HTERT RPE-1 (cell line): Measurements from ENCODE around the gene SH3RF2.
"Not testable (repeated sequence)": the region's sequence is repeated elsewhere in the genome, so short reads cannot be mapped to it uniquely, and the experiment has no call there.

Source experiments
- in situ Hi-C: fragments of 300-500 bp; cut with MboI; formaldehyde crosslinking; loops from 4 replicates; pipeline ENCODE4 v1.14.3; 2020; ENCODE audit warnings: low sequenced_read_pairs

SH3RF2 gene

DNA sequence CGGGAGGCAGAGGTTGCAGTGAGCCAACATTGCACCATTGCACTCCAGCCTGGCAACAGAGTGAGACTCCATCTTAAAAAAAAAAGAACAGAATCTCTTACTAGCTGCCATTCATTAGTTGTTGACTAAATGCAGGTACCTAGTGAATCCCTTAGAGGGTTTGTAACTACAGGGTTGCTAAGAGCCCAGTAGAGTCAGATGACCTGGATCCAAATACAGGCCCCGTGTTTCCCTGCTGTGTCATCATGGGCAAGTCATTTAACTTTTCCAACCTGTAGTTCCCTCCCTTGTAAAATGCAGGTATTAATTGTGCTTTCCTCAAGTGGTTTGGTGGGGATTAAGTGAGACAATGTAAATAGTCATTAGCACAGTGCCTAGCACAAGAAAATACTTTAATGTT, 136.2 kb downstream of the SH3RF2 start:
- in situ Hi-C loops = no loop called here

DNA sequence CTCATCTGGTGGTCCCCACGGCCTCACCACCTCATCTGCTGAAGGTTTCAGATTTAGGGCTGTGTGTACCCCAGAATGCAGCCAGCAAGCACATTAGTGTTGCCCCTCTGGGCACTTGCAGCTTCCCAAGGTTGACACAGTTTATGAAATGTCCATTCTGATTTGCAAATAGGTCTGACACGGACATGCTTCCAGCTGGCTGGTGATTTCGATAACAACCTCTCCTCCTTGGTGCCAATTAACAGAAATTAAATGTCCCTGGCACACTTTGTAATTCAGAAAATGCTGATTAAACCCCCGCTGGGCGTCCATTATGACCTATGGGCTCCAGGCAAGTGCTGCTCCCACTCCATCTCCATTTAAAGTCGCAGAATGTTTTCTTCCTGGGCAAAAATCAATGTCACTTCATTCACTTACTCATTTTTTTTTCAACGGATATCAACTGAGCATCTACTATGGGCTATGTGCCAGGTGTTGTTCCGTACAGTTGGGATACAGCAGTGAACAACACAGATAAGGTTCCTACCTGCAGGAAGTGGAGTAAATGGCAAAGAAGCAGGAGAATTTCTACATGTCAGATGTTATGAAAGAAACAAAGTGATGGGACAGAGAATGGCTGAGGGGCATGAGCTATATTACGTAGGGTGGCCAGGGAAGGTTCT, 137.0 kb downstream of the SH3RF2 start:
- in situ Hi-C loops = no loop called here

DNA sequence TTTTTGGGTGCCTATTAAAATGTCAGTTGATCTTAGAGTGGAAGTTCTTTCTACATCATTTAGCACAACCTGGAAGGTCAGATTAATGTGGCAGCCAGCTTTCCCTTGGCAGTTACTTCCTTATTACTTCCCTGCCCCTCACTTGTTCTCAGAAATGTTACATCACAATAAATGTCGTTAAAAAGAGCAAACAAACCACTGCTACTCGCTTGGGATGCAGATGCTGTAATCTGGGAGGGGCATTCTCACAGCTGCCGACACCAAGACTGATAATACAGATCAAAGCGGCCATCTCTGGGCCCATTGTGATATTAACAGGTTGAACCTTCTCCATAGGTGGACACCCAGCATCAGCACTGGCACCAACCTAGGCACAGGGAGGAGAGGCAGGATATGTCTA, 139.7 kb downstream of the SH3RF2 start:
- in situ Hi-C loops = no loop called here

DNA sequence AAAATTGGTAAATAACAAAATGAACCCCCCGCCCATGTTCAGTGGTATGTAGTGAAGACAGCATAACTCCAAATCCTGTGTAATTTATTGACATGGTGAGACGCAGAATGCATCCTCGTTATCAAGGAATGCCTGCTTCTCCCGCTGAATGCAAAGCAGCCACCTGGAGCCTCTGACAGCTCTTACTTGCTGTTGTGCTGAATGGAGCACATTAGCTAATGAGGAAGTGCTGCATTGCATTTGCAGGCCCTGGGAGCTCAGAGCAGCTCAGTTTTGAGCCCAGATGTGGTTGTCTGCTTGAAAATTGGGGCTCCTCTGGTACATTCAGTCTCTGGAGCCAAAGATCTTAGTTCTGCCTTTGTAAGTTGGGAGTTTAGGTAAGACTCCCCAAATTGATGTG, 140.1 kb downstream of the SH3RF2 start:
- in situ Hi-C loops = no loop called here

DNA sequence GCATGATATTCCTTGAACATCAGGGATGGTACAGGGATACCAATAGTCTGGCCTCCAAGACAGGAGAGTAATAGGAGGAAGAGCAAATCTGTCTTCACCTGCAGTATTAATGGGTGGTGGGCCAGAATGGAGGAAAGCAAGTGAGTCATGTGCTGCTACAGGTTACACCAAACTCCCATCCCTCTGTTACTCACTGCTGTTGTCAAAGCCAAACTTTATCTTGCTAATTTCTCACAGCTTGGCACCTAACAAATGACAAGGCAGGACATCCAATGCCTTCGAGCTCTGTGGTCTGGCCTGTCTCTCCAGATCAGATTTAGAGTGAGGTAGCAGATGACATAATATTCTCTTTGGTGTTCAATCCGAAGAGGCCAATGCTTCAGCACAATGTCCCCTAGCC, 142.2 kb downstream of the SH3RF2 start:
- in situ Hi-C loops = no loop called here

DNA sequence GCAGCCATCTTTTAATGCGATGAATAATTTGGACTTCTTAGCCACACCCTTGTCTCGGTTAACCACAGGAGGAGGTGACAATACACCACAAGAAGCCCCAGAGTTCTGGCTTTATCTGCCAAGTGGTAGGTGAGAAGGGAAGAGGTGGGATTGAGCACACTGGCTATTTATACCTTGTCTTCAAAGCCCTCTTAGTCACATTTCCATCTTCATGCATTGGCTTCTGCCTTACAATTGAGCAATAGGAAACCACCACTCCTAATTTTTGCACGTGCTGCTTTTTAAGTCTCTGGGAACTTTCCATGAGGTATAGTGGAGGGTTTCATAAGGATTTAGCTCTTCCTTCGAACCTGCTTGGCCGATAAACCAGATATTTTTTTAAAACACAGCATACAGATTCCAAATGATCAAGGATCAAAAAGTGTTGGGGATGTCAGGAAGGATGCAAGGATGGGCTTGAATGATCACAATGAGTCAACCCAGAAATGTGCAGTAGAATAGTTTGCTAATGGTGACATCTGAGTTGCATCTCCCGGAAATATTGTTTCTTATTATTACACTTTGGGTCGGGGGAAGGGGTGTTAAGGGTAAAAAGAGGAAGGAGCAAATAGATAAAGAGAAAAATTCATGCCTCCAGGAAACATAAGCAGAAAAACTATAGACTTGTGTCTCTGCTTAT, 143.5 kb downstream of the SH3RF2 start:
- in situ Hi-C loops = no loop called here

DNA sequence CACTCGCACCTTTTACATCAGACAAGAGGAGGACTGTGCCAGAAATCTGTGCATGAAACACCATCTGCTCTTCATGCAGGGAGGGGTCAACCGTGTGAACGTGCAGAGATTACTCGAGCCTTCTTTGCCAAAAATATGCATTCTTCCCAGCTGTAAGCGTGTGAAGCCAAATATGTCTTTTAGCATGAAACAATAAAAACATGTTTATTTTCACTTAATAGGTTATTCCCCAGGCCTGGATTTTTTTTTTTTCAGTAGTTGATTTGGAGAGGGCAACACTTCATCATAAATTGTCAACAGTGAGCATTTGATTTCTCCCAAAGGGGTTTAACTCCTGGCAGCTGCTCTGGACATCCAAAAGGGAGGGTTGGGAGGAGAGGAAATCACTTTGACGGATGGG, 145.2 kb downstream of the SH3RF2 start:
- in situ Hi-C loops = no loop called here

DNA sequence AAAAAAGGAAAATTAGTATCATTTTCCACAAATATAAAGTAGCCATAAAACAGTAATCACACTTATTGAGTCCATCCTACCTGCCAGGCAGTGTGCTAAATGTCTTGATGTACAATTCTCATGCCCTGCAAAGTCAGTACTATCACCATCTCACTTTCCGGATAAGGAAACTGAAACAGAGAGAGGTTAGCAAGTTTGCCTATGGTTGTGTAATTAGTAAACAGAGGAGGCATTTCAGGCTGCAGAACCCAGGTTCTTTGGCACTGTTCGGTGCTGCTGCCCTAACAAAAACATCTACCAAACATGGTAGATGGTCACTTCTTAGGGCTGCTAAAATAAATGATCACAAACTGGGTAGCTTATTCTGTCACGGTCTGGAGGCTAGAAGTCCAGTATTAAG, 146.4 kb downstream of the SH3RF2 start:
- in situ Hi-C loops = no loop called here

DNA sequence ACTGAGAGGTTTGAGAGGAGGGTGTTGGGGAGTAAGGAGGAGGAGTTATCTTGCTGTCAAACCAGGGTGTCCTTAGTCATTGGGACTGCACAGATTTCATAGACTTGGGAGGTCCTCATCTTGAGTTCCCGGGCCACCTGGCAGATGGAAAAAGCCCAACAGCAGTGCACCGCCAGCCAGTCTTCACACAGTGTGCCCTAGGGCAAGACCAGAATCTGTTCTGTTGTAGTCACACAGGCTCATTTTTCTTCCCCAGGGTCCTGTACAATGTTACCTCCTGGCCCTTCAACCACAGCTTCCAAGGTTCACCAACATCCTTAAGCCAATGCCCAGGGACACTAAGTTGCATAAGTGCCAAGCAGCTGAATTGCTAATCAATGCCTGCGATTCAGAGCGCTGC, 148.0 kb downstream of the SH3RF2 start:
- in situ Hi-C loops = no loop called here

DNA sequence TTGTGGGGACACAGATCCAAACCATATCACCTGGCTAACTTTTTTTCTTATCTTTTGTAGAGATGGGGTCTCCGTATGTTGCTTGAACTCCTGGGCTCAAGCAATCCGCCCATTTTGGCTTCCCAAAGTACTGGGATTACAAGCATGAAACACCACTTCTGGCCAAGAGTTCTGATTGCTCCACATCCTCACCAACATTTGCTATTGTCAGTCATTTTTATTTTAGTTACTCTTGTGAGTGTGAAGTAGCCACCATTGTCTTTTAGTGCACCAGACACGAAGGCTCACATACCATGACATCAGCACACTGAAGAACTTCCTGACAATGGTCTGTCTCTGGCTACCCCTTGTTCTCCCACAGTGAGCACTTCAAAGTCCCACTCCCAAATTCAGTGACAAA, 151.7 kb downstream of the SH3RF2 start:
- in situ Hi-C loops = no loop called here

DNA sequence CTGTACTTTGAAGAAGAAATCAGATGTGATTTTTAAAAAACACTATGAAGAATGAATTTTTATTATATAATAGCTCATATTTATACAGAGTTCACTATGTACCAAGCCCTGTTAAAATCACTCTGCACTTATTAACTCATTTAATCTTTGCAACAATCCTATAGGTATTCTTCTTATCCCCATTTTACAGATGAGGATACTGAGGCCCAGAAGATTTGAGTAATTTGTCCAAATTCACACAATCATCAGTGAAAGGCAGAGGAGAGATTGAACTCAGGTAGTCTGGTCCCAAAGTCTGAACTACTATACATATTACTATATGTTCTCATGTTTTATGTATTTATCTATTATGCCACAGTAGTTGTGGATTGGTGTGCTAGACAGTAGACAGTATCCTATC, 152.9 kb downstream of the SH3RF2 start:
- in situ Hi-C loops = no loop called here

DNA sequence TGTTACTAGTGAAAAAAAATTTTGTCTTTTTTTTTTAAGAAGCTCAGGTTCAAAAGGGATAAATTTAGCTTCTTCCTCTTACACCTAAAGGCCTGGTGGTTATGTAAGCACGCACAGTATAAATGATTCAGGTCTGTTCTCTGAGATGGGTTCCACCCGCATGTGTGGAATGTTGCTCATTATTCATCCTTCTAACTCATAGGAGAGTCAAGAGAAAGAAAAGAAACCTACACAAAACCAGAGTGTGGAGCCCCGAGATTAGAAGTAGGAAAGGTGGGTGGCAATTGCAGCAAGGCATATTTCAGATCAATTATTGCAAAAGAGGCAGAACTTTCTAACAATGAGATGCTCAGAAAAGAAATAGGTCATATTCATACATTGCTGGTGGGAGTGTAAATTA, 155.5 kb downstream of the SH3RF2 start:
- in situ Hi-C loops = no loop called here

DNA sequence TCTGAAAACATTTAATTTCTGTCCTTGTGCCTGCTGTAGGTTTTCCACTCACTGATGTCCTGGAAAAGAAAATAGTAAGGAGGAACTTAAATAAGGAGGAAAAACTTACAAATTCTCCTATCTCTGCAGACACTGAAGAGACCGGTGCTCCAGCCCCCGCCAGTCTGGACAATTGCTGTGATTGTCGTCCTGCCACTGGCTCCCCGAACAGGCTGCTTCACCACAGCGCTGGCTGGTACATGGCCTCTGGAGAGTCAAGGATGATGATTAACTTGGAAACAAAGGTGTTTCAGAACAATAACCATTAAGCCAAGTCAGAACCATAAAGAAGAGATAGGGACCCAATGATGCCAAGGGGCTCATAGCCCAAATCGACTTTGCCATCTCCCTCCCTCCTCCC, 161.7 kb downstream of the SH3RF2 start:
- in situ Hi-C loops = no loop called here

DNA sequence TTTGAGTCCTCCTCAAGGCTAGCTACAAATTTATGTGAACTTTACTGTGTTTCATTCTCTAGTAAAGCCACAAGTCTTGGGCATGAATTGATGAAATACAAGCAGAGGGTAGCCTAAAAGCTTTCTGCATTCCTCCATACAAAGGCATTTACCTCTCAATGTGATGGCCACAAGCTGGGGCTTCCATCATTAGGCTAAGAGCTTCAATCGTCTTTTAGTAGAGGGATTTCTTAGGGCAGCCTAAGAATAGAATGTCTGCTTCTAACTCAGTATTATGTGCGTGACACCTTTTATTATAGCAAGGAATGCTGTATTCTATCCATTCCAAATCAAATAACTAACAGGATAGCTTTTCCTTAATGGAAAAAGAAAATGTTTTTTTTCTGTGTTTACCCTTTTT, 165.3 kb downstream of the SH3RF2 start:
- in situ Hi-C loops = no loop called here

DNA sequence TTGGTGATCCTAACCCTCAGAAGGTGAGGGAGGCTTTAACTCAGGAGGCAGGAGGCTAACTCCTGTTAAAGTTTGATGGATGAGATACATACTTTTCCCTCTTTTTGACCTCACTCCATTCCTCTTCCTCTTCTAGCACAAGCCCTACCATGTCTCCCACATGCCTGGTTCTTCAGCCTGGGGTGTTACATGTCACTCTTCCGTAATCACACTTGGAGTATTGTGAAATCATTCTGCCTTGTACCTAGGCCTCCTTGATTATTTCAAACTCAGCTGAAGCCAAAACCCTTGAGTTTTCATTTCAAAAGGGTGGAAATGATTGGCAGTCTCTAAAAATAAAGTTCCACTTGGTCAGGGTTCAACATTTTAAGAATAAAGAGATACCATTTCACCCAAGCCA, 167.2 kb downstream of the SH3RF2 start:
- in situ Hi-C loops = no loop called here

DNA sequence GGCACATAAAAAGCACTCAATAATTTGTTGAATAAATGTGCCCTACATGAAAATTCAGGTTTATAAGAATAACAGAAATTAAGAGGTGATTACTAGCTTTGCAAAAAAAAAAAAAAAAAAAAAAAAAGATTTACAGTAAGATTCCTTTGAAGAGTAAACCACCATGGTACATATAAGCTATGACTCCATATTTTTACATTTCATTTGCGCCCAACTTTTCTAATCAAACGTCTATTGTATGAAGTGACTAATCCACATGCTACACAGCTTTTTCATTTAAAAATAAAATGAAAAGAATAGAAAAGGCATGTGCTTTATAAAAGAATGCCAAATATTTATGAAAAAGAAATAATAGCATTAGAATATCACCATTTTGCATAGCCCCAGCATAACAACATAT, 169.1 kb downstream of the SH3RF2 start, which contains the start of gene PLAC8L1:
TSS of gene PLAC8L1 (minus strand) at position 101 of the 400 bp plus-strand sequence. CDS start 1,266 bp downstream, outside the sequence.
- in situ Hi-C loops = no loop called here

DNA sequence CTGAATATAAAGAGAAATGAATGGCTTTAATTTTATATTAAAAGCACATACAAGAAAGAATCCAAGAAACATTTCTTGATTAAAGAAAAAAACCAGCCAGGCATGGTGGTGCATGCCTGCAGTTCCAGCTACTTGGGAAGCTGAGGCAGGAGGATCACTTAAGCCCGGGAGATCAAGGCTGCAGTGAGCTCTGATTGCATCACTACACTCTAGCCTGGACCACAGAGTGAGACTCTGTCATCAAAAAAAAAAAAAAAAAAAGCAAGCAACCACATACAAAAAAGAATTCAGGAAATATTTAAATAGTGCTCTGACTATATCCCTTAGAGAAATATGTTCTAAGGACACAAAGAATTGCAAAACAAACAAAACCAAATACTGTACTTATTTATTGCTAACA, 171.5 kb downstream of the SH3RF2 start:
- in situ Hi-C loops = no loop called here

DNA sequence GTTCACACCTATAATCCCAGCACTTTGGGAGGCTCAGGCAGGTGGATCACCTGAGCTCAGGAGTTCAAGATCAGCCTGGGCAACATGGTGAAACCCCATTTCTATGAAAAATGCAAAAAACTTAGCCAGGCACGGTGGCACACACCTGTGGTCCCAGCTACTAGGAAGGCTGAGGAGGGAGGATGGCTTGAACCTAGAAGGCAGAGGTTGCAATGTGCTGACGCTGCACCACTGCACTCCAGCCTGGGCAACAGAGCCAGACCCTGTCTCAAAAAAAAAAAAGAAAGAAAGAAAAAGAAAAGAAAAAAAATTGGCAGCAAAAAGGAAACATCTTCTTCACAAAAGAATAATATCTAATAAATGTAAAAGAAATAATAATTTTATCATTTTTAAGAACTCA, 172.5 kb downstream of the SH3RF2 start:
- in situ Hi-C loops = not testable (repeated sequence)

DNA sequence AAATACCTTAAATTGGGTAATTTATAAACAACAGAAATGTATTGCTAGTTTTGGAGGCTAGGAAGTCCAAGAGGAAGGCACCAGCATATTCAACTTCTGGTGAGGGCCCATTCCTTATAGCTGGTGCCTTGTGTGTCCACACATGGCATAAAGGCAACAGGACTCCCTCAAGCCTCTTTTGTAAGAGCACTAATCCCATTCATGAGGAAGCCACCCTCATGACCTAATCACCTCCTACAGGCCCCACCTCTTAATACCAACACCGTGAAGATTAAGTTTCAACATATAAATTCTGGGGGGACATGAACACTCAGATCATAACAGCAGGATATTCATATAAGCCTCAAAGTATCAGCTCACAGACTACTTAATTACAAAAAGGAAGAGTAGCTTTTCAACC, 173.0 kb downstream of the SH3RF2 start:
- in situ Hi-C loops = no loop called here

DNA sequence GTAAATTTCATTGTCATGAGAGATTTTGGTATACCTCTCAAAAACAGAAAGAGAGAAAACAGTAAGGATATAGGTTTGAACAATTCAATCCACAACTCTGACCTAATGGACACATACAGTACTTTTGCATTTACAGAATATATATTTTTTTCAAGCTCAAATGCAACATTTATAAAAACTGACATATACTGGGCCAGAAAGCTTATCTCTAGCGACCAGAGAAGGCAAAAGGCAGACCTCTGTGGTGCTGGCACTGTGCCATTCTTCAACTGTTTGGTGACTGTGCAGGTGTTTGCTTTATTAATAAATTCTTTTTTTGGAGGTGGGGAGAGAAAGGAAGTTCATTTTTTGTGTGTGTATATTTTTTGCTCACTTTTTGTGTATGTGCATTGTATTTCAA, 175.0 kb downstream of the SH3RF2 start:
- in situ Hi-C loops = no loop called here

DNA sequence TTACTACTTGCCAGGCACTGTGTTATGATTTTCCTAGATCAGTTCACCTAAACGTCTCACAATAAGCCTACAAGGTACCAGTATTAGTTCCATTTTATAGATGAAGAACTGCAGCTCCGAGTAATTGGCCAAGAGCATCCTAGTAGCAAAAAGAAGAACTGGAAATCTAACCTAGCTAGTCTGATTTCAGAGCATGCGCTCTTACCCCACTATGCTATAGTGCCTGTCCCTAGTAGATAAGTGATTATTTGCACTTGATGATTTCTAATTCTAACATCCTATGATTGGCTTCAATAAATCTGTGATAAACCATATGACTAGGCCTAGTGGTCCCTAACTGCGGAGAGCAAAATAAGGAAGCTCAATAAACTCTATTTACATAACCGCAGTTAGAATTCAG, 176.1 kb downstream of the SH3RF2 start:
- in situ Hi-C loops = no loop called here
